GM23248 (cell line): ENCODE data around the gene HSBP1L1.

Source experiments
- EZH2 ChIP-seq: fragments of 200-600 bp; sonication (generic); IDR thresholded peaks from 2 replicates; pipeline ENCODE4 v1.6.1; 2018; ENCODE audit warnings: antibody characterized with exemption, mild to moderate bottlenecking; ENCODE audit not compliant: insufficient read depth, poor library complexity, severe bottlenecking
- EZH2phosphoT487 ChIP-seq: fragments of 200-600 bp; sonication (generic); IDR thresholded peaks from 2 replicates; pipeline ENCODE4 v1.6.1; 2018; ENCODE audit warnings: antibody characterized with exemption, moderate library complexity, mild to moderate bottlenecking, low read depth; ENCODE audit not compliant: insufficient read depth

DNA sequence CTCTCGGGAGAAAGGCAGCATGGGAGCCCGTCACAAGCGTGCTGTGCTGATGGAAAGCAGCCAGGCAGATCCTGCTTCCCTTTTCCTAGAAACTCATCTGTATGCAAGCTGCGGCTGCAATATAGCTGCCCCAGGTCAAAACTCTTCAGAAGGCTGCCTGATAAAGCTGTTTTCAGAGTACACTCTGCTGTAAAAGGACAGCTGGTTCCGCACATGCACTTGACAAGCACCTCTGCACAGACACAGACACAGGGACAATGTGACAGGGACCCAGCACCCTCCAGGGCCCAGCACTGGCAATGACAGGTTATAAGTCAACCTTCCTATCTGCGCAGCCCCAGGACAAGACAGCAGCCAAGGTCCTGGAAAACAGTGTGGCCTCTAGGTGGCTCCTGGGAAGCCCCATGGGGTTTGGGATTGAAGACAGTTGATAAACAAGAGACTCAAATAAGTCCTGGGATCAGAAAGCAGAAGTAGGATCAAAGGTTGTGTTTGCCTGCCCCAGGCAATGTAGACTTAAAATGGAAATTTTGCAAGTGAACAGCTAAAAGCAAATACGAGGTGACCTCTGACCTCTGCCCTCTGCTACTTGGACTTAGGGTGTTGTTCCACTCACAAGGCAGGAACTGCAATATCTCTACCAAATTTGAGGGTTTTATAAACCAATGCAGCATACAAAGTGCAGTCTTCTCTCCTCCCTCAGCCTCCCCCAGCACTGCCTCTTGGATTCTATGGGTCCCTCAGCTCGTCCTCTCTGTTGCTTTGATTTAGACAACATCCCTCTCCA lies 29.9 kb upstream of the HSBP1L1 start:
- no peak for TF ChIP-seq EZH2
- TF ChIP-seq EZH2phosphoT487 = no peak
